ENCODE measurements around the gene FGF5.

The FGF5 gene

DNA sequence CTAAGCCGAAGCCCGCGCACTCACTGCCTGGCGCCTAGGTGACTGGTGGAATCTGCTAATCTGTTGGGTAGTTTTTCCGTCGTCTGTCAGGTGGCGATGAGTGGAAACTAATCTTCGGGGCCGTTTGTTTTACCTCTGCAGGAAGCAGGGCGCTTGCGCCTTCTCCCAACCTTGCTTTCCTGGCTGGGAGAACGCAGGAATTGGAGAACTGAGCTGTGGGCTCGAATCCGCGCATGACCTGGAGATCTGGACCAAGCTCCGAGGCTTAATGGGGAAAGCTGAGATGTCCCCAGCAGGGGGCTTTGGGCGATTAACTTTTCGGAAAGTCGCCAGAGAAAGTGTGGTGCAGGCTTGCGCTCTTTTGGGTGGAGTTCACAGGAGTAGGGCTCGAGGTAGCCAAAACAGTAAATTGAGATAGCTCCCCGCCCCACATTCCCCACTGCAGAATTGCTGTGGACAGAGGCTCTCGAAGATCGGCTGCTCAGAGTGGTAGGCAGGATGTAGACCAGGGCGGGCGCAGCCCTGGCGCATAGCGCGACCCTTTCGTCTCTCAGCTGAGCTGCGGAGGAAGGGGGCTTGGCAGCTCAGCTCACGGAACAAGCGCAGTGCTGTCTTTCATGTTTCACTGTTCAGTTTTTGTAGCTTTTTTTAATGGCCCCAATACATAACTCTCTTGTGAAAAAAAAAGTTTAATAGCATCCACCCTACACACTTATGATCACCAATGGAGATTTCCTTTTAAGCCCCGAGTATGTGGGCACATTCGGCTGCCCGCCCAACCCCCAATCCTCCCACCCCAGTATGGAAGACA is 2.7 kb upstream of the FGF5 start:
- Histone ChIP-seq H3K4ac (ENCODE audit: low read depth in 1 of 2, low read length in 2 of 2) (no peak overlapping the region), H3K27me3 (ENCODE audit: control insufficient read depth in 1 of 2, insufficient read depth in 1 of 2, low read length in 2 of 2) (peaks cover 5 to 6% of the 10 kb centered on the region in 2 experiments), H2BK120ac (ENCODE audit: low read depth, low read length) (no peak overlapping the region), H3K9ac (ENCODE audit: low read length) (peak overlapping the region; percentile 21), H3K9me3 (ENCODE audit: control insufficient read depth, low read length) (no peaks in the 10 kb centered on the region), H3K79me1 (replicated peaks; ENCODE audit: low read length, poor library complexity, severe bottlenecking) (peaks cover 3% of the 10 kb centered on the region), H3K4me3 (ENCODE audit: insufficient read depth in 1 of 2, low read depth in 1 of 2, low read length in 2 of 2) (peak overlapping the region in 1 of 2 experiments; percentile 64), H4K8ac (ENCODE audit: low read length) (no peak overlapping the region), H2AK5ac (ENCODE audit: low read length, severe bottlenecking) (peak overlapping the region; percentile 35), H3K4me2 (ENCODE audit: low read length, poor library complexity, severe bottlenecking) (peak overlapping the region; percentile 31), H3K18ac (ENCODE audit: low read depth in 1 of 2, low read length in 2 of 2) (no peak overlapping the region), H3K23ac (ENCODE audit: low read length in 2 of 2) (no peak overlapping the region), H2BK15ac (ENCODE audit: low read depth, poor library complexity, severe bottlenecking) (no peak overlapping the region), H2BK5ac (ENCODE audit: low read depth, low read length, poor library complexity, severe bottlenecking) (no peak overlapping the region), H3K27ac (ENCODE audit: low read length, poor library complexity, severe bottlenecking) (no peak overlapping the region), H3K36me3 (ENCODE audit: control insufficient read depth in 1 of 2, insufficient read depth in 2 of 2, low read depth in 1 of 2, low read length in 2 of 2) (peaks cover 0 to 3% of the 10 kb centered on the region in 2 experiments), H3K4me1 (ENCODE audit: control insufficient read depth, insufficient read depth, low read depth, low read length) (peaks cover 10% of the 10 kb centered on the region), H2BK12ac (ENCODE audit: low read length in 2 of 2) (no peak overlapping the region), H4K91ac (ENCODE audit: low read length) (no peak overlapping the region), H3K14ac (ENCODE audit: low read length in 2 of 2) (no peak overlapping the region), H2AFZ (ENCODE audit: low read depth, low read length) (peak overlapping the region; percentile 5)
- peak; percentile 18 for DNase-seq
- 13% methylated on average over 36 of the region's 36 CpGs for WGBS

DNA sequence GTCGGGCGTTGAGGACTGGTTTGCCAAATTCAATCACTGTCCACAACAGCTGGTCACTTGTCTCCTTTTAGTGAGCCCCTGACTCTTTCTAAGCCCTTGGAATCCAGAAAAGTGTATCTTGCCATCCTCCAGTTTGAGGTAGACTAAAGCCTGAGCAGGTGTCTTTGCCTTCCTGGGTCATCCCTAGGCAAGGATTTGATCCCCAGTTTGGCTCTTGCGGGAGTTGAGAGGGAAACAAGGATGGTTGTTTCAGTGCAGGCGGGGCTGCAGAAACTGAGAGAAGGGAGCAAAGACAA is 2.2 kb upstream of the FGF5 start:
- no peak for DNase-seq
- H3K79me1 ChIP-seq (replicated peaks; ENCODE audit: low read length, poor library complexity, severe bottlenecking): peaks cover 3% of the 10 kb centered on the region
- H2BK5ac ChIP-seq (ENCODE audit: low read depth, low read length, poor library complexity, severe bottlenecking): no peak overlapping the region
- H3K9ac ChIP-seq (ENCODE audit: low read length): peak overlapping the region; percentile 21
- no peak overlapping the region for H2AFZ ChIP-seq (ENCODE audit: low read depth, low read length)
- WGBS: 14% methylated on average over 4 of the region's 4 CpGs
- peaks cover 12% of the 10 kb centered on the region for H3K4me1 ChIP-seq (ENCODE audit: control insufficient read depth, insufficient read depth, low read depth, low read length)
- H4K8ac ChIP-seq (ENCODE audit: low read length): no peak overlapping the region
- peaks cover 5 to 6% of the 10 kb centered on the region in 2 experiments for H3K27me3 ChIP-seq (ENCODE audit: control insufficient read depth in 1 of 2, insufficient read depth in 1 of 2, low read length in 2 of 2)
- no peak overlapping the region for H2BK15ac ChIP-seq (ENCODE audit: low read depth, poor library complexity, severe bottlenecking)
- peak overlapping the region in 1 of 2 experiments; percentile 64 for H3K4me3 ChIP-seq (ENCODE audit: insufficient read depth in 1 of 2, low read depth in 1 of 2, low read length in 2 of 2)
- peaks cover 0 to 3% of the 10 kb centered on the region in 2 experiments for H3K36me3 ChIP-seq (ENCODE audit: control insufficient read depth in 1 of 2, insufficient read depth in 2 of 2, low read depth in 1 of 2, low read length in 2 of 2)
- no peak overlapping the region for H3K4me2 ChIP-seq (ENCODE audit: low read length, poor library complexity, severe bottlenecking)
- no peak overlapping the region for H2BK12ac ChIP-seq (ENCODE audit: low read length in 2 of 2)
- no peaks in the 10 kb centered on the region for H3K9me3 ChIP-seq (ENCODE audit: control insufficient read depth, low read length)
- no peak overlapping the region for H3K4ac ChIP-seq (ENCODE audit: low read depth in 1 of 2, low read length in 2 of 2)
- H2AK5ac ChIP-seq (ENCODE audit: low read length, severe bottlenecking): no peak overlapping the region
- no peak overlapping the region for H3K18ac ChIP-seq (ENCODE audit: low read depth in 1 of 2, low read length in 2 of 2)
- H3K23ac ChIP-seq (ENCODE audit: low read length in 2 of 2): no peak overlapping the region
- no peak overlapping the region for H3K27ac ChIP-seq (ENCODE audit: low read length, poor library complexity, severe bottlenecking)
- no peak overlapping the region for H3K14ac ChIP-seq (ENCODE audit: low read length in 2 of 2)
- H2BK120ac ChIP-seq (ENCODE audit: low read depth, low read length): no peak overlapping the region
- no peak overlapping the region for H4K91ac ChIP-seq (ENCODE audit: low read length)

DNA sequence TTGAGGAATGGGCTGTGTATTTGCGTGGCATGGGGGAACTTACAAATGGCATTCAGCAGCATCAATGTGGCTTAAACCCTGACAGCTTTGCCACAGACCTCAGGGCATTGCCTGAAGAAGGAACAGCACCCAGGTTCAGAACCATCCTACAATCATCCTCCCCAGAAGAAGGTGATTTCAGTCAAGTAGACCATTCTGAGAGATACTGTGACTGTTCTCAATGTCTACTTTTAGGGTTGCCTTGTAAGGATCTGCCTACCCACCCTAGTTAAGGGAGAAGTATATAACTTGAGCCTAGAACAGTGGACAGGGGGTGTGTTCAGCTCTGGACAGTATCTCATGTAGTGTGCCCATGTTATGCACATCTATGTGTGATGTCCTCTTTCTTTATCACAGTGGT is 1.6 kb upstream of the FGF5 start:
- H3K23ac ChIP-seq (ENCODE audit: low read length in 2 of 2): peak overlapping the region in 1 of 2 experiments; percentile 54
- H2BK5ac ChIP-seq (ENCODE audit: low read depth, low read length, poor library complexity, severe bottlenecking): no peak overlapping the region
- peak overlapping the region in 1 of 2 experiments; percentile 98 for H3K4me3 ChIP-seq (ENCODE audit: insufficient read depth in 1 of 2, low read depth in 1 of 2, low read length in 2 of 2)
- no peak overlapping the region for H2BK120ac ChIP-seq (ENCODE audit: low read depth, low read length)
- H3K27ac ChIP-seq (ENCODE audit: low read length, poor library complexity, severe bottlenecking): no peak overlapping the region
- H4K8ac ChIP-seq (ENCODE audit: low read length): no peak overlapping the region
- no peak overlapping the region for H3K18ac ChIP-seq (ENCODE audit: low read depth in 1 of 2, low read length in 2 of 2)
- no peaks in the 10 kb centered on the region for H3K9me3 ChIP-seq (ENCODE audit: control insufficient read depth, low read length)
- no peak overlapping the region for H3K14ac ChIP-seq (ENCODE audit: low read length in 2 of 2)
- peak overlapping the region; percentile 84 for H2AK5ac ChIP-seq (ENCODE audit: low read length, severe bottlenecking)
- 36% methylated on average over 1 of the region's 1 CpG for WGBS
- H3K4me1 ChIP-seq (ENCODE audit: control insufficient read depth, insufficient read depth, low read depth, low read length): peaks cover 12% of the 10 kb centered on the region
- H3K9ac ChIP-seq (ENCODE audit: low read length): peak overlapping the region; percentile 95
- H3K4me2 ChIP-seq (ENCODE audit: low read length, poor library complexity, severe bottlenecking): no peak overlapping the region
- H2BK12ac ChIP-seq (ENCODE audit: low read length in 2 of 2): peak overlapping the region in 1 of 2 experiments; percentile 23
- peaks cover 5 to 6% of the 10 kb centered on the region in 2 experiments for H3K27me3 ChIP-seq (ENCODE audit: control insufficient read depth in 1 of 2, insufficient read depth in 1 of 2, low read length in 2 of 2)
- H3K4ac ChIP-seq (ENCODE audit: low read depth in 1 of 2, low read length in 2 of 2): no peak overlapping the region
- H3K36me3 ChIP-seq (ENCODE audit: control insufficient read depth in 1 of 2, insufficient read depth in 2 of 2, low read depth in 1 of 2, low read length in 2 of 2): peaks cover 0 to 3% of the 10 kb centered on the region in 2 experiments
- H2AFZ ChIP-seq (ENCODE audit: low read depth, low read length): no peak overlapping the region
- no peak for DNase-seq
- H4K91ac ChIP-seq (ENCODE audit: low read length): no peak overlapping the region
- H3K79me1 ChIP-seq (replicated peaks; ENCODE audit: low read length, poor library complexity, severe bottlenecking): peaks cover 3% of the 10 kb centered on the region
- H2BK15ac ChIP-seq (ENCODE audit: low read depth, poor library complexity, severe bottlenecking): no peak overlapping the region

DNA sequence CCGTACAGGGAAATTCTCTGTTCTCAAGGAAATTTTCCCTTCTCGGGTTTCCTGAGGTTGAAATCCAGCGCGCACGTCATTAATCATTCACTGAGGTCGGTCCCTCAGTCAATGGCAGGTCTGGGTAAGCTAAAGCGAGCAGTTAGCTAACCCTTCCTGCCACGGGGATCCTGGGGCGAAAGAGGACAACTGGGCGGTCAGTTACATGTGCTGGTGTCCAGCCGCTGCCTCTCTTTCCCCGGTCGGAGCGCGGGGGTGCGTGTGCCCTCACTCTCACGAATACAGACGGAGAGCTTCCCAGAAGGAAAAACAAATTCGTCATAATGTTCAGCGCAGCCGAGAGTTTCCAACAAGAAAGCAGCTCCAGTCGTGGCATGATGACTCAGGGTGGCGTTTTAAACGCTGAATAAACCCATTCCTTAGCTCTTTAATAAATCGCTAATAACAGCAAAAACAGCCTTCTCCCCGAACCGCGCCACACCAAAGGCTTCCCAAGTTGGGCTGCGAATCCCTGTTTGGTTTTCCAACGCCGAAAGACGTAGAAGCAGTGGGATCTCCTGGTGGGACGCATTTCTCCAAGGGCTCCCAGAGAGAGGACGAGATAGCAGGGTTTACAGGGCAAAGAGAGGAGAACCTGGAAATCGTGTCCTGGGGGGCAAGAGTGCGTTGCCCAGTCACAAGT is 752 bp upstream of the FGF5 start:
- no peak overlapping the region for H3K14ac ChIP-seq (ENCODE audit: low read length in 2 of 2)
- H3K79me1 ChIP-seq (replicated peaks; ENCODE audit: low read length, poor library complexity, severe bottlenecking): peaks cover 3% of the 10 kb centered on the region
- peak overlapping the region; percentile 95 for H3K9ac ChIP-seq (ENCODE audit: low read length)
- no peak overlapping the region for H2BK120ac ChIP-seq (ENCODE audit: low read depth, low read length)
- H3K4me1 ChIP-seq (ENCODE audit: control insufficient read depth, insufficient read depth, low read depth, low read length): peaks cover 12% of the 10 kb centered on the region
- peak overlapping the region; percentile 35 for H2AK5ac ChIP-seq (ENCODE audit: low read length, severe bottlenecking)
- H3K27ac ChIP-seq (ENCODE audit: low read length, poor library complexity, severe bottlenecking): peak overlapping the region; percentile 94
- no peaks in the 10 kb centered on the region for H3K9me3 ChIP-seq (ENCODE audit: control insufficient read depth, low read length)
- H3K4me3 ChIP-seq (ENCODE audit: insufficient read depth in 1 of 2, low read depth in 1 of 2, low read length in 2 of 2): peak overlapping the region; percentile 88 to 98
- H3K4me2 ChIP-seq (ENCODE audit: low read length, poor library complexity, severe bottlenecking): peak overlapping the region; percentile 91
- H3K18ac ChIP-seq (ENCODE audit: low read depth in 1 of 2, low read length in 2 of 2): peak overlapping the region; percentile 70 to 88
- peak; percentile 87 for DNase-seq
- WGBS: under 1% methylated on average over 35 of the region's 36 CpGs
- H3K23ac ChIP-seq (ENCODE audit: low read length in 2 of 2): peak overlapping the region in 1 of 2 experiments; percentile 46
- peak overlapping the region in 1 of 2 experiments; percentile 15 for H2BK12ac ChIP-seq (ENCODE audit: low read length in 2 of 2)
- H2BK5ac ChIP-seq (ENCODE audit: low read depth, low read length, poor library complexity, severe bottlenecking): peak overlapping the region; percentile 93
- no peak overlapping the region for H2BK15ac ChIP-seq (ENCODE audit: low read depth, poor library complexity, severe bottlenecking)
- H4K8ac ChIP-seq (ENCODE audit: low read length): peak overlapping the region; percentile 0
- H2AFZ ChIP-seq (ENCODE audit: low read depth, low read length): peak overlapping the region; percentile 48
- H3K36me3 ChIP-seq (ENCODE audit: control insufficient read depth in 1 of 2, insufficient read depth in 2 of 2, low read depth in 1 of 2, low read length in 2 of 2): peaks cover 0 to 3% of the 10 kb centered on the region in 2 experiments
- no peak overlapping the region for H3K4ac ChIP-seq (ENCODE audit: low read depth in 1 of 2, low read length in 2 of 2)
- peak overlapping the region; percentile 21 for H4K91ac ChIP-seq (ENCODE audit: low read length)
- peaks cover 5 to 6% of the 10 kb centered on the region in 2 experiments for H3K27me3 ChIP-seq (ENCODE audit: control insufficient read depth in 1 of 2, insufficient read depth in 1 of 2, low read length in 2 of 2)

Data from mesenchymal stem cell (in vitro differentiated cells and primary cell).